ENCODE data around the gene ALX1. TPM values are rescaled to one million over a fixed set of nuclear protein-coding genes. Genes with fewer than 3 reads are reported as not detected.

ALX1 gene
- total and polyA plus RNA-seq, 9 of the 15 experiments (the other 6 are each of a cell fraction or from before 2014, with no cell fraction given), result 0.09 to 0.31 (median 0.11) TPM; not detected in 2

DNA sequence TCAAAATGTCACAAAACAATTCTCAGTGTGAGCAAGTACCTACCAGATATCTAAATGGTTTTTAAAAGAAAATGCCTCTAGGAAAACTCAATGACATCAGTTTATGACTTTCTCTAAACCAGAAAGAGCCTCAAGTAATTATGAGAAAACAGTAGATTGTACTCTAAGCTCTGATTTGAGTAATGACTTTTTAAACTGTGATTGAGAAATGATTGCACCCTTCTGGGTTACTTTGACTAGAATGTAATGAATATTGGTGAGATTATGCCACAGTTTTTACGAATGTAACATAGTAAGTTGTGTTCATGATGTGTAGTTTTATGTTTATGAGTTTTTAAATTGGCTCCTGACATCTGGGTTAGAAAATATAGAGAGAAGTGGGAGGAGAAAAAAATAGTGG, 68.8 kb downstream of the ALX1 start (continued):
- TF ChIP-seq THAP12 (CRISPR knock-in tag; IDR thresholded peaks at IDR 0.05) (no peak), ZNF347 (CRISPR knock-in tag; IDR thresholded peaks at IDR 0.05; ENCODE audit: low read depth) (no peak), E2F8 (IDR thresholded peaks at IDR 0.05; ENCODE audit: low read depth, partially characterized antibody) (no peak), ZNF24 (IDR thresholded peaks at IDR 0.05) (no peak), ZNF444 (CRISPR knock-in tag; IDR thresholded peaks at IDR 0.05) (no peak)

DNA sequence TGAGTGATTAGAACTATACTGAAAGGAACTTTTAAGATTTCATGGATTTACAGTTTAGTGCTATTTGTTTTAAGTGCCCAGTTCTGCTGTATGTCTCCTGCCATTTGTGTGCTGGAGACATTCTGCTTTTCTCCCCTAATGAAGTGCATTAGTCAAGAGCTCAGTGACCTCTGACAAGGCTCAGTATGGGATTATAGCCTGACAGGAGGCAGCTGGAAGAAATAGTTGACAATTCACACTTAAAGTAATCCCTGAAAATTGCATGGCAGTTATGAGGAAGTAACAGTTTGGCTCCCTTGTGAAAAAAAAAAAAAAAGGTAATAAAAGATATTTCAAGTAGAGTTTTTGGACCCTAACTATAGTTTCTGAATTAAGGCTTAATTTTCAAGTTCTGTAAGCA, 70.3 kb downstream of the ALX1 start:
- H2AFZ ChIP-seq (ENCODE audit: low read depth, low read length), result no peak overlapping the region
- BruUV-seq (replicated peaks), result no TSS peak
- no peaks in the 10 kb centered on the region for H3K9me1 ChIP-seq (ENCODE audit: control insufficient read depth, insufficient read depth, low read length)
- no peaks in the 10 kb centered on the region for H3K4me1 ChIP-seq (replicated peaks in 1 of 2; ENCODE audit: control insufficient read depth in 2 of 2, insufficient read depth in 2 of 2, low read length in 2 of 2)
- H4K20me1 ChIP-seq (replicated peaks; ENCODE audit: control insufficient read depth, insufficient read depth, low read length), result no peaks in the 10 kb centered on the region
- in situ Hi-C loops (cut with MboI) (no loop called here), intact Hi-C loops (cut with micrococcal nuclease) (no loop called here)
- no peaks in the 10 kb centered on the region for H3K27me3 ChIP-seq (ENCODE audit: control insufficient read depth in 2 of 2, insufficient read depth in 2 of 2, low read length in 2 of 2)
- H3K36me3 ChIP-seq (ENCODE audit: control insufficient read depth, insufficient read depth, low read length), result no peaks in the 10 kb centered on the region
- FAIRE-seq (no peak), DNase-seq (ENCODE audit: extremely low read depth in 1 of 4, low spot score in 3 of 4) (no peak), ATAC-seq (no peak)
- H3K9ac ChIP-seq (ENCODE audit: insufficient read depth in 1 of 2, low read depth in 2 of 2, low read length in 2 of 2), result no peak overlapping the region
- H3K9me3 ChIP-seq (replicated peaks; ENCODE audit: control insufficient read depth, insufficient read depth, low read depth, low read length), result no peaks in the 10 kb centered on the region
- no peaks in the 10 kb centered on the region for H3K79me2 ChIP-seq (ENCODE audit: control insufficient read depth, insufficient read depth, low read length)
- no peak overlapping the region for H3K27ac ChIP-seq (ENCODE audit: extremely low read depth, low read depth, low read length)
- ChIA-PET CTCF (ENCODE audit: low intra/inter-chr PET ratio) (no interaction called here), POLR2A (no interaction called here)
- no peak overlapping the region for H3K4me2 ChIP-seq (ENCODE audit: insufficient read depth, low read length)
- no peak overlapping the region for H3K4me3 ChIP-seq
- no peak for TF ChIP-seq BHLHE40 (IDR thresholded peaks at IDR 0.05; ENCODE audit: low read length)
- no peak for TF ChIP-seq ZNF318 (IDR thresholded peaks at IDR 0.05; ENCODE audit: borderline replicate concordance in 1 of 2, low read depth in 1 of 2)
- TF ChIP-seq NCOA1 (IDR thresholded peaks at IDR 0.05; ENCODE audit: low read depth), result no peak
- no peak for TF ChIP-seq RUNX1 (IDR thresholded peaks at IDR 0.05; ENCODE audit: low read depth)
